Measurements from ENCODE around the gene NIPSNAP2. TPM values are rescaled to one million over a fixed set of nuclear protein-coding genes. Genes with fewer than 3 reads are reported as not detected.

Gene NIPSNAP2
- total and polyA plus RNA-seq, 2 of the 13 experiments (the other 11 are each of a cell fraction or from before 2014, with no cell fraction given) = 40.3 to 61.5 TPM

GRCh38 chr7:55951637-55952351, 12.6 kb upstream of the NIPSNAP2 start, which contains the start of gene MRPS17 (continued):
- TF ChIP-seq ZNF598 (CRISPR knock-in tag; IDR thresholded peaks at IDR 0.05; ENCODE audit: borderline replicate concordance) (no peak), POLR2AphosphoS5 (IDR thresholded peaks at IDR 0.05; ENCODE audit: low read depth, low read length) (peak; percentile 90), SAFB2 (CRISPR knock-in tag; IDR thresholded peaks at IDR 0.05; ENCODE audit: borderline replicate concordance, low read depth) (peak; percentile 42; the same call in 1 of the 2 replicates), NCOA5 (CRISPR knock-in tag; IDR thresholded peaks at IDR 0.05) (no peak), RARG (CRISPR knock-in tag; IDR thresholded peaks at IDR 0.05; ENCODE audit: low read depth) (no peak; the same call in 1 of the 2 replicates), ZNF280D (CRISPR knock-in tag; IDR thresholded peaks at IDR 0.05) (no peak), ZNF235 (CRISPR knock-in tag; IDR thresholded peaks at IDR 0.05; ENCODE audit: borderline replicate concordance) (peak; percentile 67; the same call in 1 of the 2 replicates), ATF7 (IDR thresholded peaks at IDR 0.05) (no peak), ATF7 (CRISPR knock-in tag; IDR thresholded peaks at IDR 0.05) (peak; percentile 53; the same call in 1 of the 2 replicates)
- TF ChIP-seq, protein P1, sequence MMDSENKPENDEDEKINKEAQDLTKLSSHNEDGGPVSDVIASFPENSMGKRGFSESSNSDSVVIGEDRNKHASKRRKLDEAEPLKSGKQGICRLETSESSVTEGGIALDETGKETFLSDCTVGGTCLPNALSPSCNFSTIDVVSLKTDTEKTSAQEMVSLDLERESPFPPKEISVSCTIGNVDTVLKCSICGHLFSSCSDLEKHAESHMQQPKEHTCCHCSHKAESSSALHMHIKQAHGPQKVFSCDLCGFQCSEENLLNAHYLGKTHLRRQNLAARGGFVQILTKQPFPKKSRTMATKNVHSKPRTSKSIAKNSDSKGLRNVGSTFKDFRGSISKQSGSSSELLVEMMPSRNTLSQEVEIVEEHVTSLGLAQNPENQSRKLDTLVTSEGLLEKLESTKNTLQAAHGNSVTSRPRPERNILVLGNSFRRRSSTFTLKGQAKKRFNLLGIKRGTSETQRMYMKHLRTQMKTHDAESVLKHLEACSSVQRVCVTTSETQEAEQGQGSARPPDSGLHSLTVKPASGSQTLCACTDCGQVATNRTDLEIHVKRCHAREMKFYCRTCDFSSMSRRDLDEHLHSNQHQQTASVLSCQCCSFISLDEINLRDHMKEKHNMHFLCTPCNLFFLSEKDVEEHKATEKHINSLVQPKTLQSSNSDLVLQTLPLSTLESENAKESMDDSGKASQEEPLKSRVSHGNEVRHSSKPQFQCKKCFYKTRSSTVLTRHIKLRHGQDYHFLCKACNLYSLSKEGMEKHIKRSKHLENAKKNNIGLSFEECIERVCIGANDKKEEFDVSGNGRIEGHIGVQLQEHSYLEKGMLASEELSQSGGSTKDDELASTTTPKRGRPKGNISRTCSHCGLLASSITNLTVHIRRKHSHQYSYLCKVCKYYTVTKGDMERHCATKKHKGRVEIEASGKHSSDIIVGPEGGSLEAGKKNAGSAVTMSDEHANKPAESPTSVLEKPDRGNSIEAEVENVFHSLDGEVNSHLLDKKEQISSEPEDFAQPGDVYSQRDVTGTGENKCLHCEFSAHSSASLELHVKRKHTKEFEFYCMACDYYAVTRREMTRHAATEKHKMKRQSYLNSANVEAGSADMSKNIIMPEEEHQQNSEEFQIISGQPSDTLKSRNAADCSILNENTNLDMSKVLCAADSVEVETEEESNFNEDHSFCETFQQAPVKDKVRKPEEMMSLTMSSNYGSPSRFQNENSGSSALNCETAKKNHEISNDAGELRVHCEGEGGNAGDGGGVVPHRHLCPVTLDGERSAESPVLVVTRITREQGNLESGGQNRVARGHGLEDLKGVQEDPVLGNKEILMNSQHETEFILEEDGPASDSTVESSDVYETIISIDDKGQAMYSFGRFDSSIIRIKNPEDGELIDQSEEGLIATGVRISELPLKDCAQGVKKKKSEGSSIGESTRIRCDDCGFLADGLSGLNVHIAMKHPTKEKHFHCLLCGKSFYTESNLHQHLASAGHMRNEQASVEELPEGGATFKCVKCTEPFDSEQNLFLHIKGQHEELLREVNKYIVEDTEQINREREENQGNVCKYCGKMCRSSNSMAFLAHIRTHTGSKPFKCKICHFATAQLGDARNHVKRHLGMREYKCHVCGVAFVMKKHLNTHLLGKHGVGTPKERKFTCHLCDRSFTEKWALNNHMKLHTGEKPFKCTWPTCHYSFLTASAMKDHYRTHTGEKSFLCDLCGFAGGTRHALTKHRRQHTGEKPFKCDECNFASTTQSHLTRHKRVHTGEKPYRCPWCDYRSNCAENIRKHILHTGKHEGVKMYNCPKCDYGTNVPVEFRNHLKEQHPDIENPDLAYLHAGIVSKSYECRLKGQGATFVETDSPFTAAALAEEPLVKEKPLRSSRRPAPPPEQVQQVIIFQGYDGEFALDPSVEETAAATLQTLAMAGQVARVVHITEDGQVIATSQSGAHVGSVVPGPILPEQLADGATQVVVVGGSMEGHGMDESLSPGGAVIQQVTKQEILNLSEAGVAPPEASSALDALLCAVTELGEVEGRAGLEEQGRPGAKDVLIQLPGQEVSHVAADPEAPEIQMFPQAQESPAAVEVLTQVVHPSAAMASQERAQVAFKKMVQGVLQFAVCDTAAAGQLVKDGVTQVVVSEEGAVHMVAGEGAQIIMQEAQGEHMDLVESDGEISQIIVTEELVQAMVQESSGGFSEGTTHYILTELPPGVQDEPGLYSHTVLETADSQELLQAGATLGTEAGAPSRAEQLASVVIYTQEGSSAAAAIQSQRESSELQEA (CRISPR knock-in tag; IDR thresholded peaks at IDR 0.05; ENCODE audit: not compliant biosample characterization) = peak; percentile 94
- TF ChIP-seq, protein P2, sequence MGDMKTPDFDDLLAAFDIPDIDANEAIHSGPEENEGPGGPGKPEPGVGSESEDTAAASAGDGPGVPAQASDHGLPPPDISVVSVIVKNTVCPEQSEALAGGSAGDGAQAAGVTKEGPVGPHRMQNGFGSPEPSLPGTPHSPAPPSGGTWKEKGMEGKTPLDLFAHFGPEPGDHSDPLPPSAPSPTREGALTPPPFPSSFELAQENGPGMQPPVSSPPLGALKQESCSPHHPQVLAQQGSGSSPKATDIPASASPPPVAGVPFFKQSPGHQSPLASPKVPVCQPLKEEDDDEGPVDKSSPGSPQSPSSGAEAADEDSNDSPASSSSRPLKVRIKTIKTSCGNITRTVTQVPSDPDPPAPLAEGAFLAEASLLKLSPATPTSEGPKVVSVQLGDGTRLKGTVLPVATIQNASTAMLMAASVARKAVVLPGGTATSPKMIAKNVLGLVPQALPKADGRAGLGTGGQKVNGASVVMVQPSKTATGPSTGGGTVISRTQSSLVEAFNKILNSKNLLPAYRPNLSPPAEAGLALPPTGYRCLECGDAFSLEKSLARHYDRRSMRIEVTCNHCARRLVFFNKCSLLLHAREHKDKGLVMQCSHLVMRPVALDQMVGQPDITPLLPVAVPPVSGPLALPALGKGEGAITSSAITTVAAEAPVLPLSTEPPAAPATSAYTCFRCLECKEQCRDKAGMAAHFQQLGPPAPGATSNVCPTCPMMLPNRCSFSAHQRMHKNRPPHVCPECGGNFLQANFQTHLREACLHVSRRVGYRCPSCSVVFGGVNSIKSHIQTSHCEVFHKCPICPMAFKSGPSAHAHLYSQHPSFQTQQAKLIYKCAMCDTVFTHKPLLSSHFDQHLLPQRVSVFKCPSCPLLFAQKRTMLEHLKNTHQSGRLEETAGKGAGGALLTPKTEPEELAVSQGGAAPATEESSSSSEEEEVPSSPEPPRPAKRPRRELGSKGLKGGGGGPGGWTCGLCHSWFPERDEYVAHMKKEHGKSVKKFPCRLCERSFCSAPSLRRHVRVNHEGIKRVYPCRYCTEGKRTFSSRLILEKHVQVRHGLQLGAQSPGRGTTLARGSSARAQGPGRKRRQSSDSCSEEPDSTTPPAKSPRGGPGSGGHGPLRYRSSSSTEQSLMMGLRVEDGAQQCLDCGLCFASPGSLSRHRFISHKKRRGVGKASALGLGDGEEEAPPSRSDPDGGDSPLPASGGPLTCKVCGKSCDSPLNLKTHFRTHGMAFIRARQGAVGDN (CRISPR knock-in tag; IDR thresholded peaks at IDR 0.05) = peak; percentile 96
